Skeletal muscle tissue (tissue), 2 donors: ENCODE measurements around the gene HLA-DQA2. TPM values are rescaled to one million over a fixed set of nuclear protein-coding genes. Genes with fewer than 3 reads are reported as not detected.

Source experiments
- small RNA-seq: library from RNA; depleted of rRNA; stranded (forward); fragments of <200 nt; gene quantifications from one replicate; pipeline ENCODE3, GENCODE V24; 2014
- total RNA-seq: library from RNA; depleted of rRNA; stranded (reverse); fragments of >200 nt; gene quantifications from one replicate; pipeline ENCODE4 v1.2.3, GENCODE V29; 2014

The HLA-DQA2 gene
- total RNA-seq, 1 donor from 2014 or later: not detected

Small RNAs within 50 kb of the gene (small RNA-seq; reads per million reads assigned to genes)
- gene MIR3135B: not detected

Other genes starting within 250 kb of the HLA-DQA2 start
- 14.6 TPM for gene HLA-DRB5, start 211.1 kb upstream of the HLA-DQA2 start, total RNA-seq
- 28.7 TPM for gene HLA-DRB1, start 151.5 kb upstream of the HLA-DQA2 start, total RNA-seq
- gene HLA-DQA1, start 104.0 kb upstream of the HLA-DQA2 start, total RNA-seq: 1.0 TPM
- gene HLA-DQB1, start 74.7 kb upstream of the HLA-DQA2 start, total RNA-seq: 7.8 TPM
- gene HLA-DQB2, start 22.1 kb downstream of the HLA-DQA2 start, total RNA-seq: not detected
- not detected for gene HLA-DOB, start 75.6 kb downstream of the HLA-DQA2 start, total RNA-seq
- gene TAP2, start 97.3 kb downstream of the HLA-DQA2 start, total RNA-seq: 9.4 TPM
- 18.8 TPM for gene PSMB8, start 102.7 kb downstream of the HLA-DQA2 start, total RNA-seq
- 14.1 TPM for gene TAP1, start 112.3 kb downstream of the HLA-DQA2 start, total RNA-seq
- gene PSMB9, start 112.8 kb downstream of the HLA-DQA2 start, total RNA-seq: 7.8 TPM
- gene HLA-DMB, start 199.6 kb downstream of the HLA-DQA2 start, total RNA-seq: 6.3 TPM
- gene HLA-DMA, start 211.7 kb downstream of the HLA-DQA2 start, total RNA-seq: 6.3 TPM
- 36.5 TPM for gene BRD2, start 227.2 kb downstream of the HLA-DQA2 start, total RNA-seq